ENCODE data around the gene STARD13.

Gene STARD13

DNA sequence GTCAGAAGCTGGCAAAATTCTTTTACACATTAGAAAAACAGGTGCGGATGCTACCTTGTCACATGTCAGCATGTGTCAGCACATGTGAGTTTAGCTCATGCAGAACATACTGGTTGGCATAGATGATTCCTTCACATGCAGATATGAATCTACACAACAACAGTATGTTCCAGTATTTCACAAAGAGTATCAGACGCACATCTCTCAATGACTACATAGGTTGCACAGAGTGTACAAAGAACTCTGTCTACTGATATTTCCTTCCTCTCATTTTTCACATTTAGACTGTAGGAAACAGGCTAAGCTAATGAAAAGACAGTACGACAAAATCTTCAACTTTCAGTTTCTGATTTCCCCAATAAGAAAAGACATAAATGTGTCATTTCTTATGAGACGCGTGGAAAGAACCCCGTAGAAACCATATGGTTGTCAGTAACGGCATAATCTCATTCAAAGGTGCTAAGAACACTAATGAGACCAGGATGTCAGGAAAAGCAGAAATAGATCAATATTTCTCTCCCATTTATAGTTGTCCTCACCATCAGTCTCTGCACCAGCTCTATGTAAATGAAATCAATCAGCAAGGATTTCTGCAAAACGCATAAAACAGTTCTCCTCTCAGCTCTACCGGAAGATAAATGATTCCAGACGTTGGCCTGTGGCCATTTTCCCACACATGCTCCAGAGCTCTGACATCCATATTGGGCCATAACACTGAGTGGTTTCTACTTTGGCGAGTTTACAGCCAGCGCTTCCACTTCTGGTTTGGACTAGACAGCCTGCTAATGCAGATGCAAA is 81.2 kb downstream of the STARD13 start:
- no peak for DNase-seq (ENCODE audit: low read depth in 2 of 2, low spot score in 1 of 2)

DNA sequence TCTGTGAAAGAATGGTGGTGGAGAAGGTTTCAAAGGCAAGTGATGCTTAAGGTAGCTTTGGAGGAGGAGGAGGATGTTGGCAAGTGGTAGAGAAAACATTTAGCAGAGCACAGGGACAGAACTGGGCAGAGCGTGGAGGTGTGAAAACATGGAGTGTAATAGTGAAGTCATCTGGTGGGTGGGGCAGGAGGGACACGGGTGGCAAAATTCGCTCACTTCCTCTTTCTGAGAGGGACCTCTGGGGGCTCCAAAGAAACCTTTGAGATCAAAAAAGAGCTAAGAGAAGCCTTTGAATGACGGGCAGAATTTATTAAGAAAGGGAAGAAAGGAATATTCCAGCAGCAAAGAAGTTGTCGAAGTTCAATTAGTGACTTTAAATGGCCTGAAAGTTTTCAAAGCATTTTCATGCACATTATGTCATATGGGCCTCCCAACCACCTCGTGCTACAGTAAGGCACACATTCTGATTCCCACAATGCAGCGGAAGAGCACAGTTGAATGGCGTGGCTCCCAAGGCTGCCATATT is 82.8 kb downstream of the STARD13 start:
- no peak for DNase-seq (ENCODE audit: low read depth in 2 of 2, low spot score in 1 of 2)

DNA sequence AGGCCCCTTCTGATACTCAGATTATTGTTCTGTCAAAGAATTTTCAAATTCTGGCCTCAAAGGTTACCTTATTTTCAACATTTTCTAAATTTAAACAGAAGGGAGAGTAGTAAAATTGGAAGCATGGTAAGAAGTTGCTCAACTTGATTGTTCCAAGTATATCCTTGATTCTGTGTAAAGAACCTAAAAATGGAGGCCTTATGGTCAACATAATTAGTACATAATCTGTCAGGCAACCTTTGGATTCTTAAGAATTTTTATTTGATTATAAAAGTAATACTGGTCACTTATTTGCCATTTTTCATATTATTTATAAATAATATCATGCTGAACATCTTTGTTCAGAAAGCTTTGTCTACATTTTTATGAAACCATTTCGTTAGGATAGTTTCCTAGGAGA is 83.9 kb downstream of the STARD13 start:
- DNase-seq (ENCODE audit: low read depth in 2 of 2, low spot score in 1 of 2) = no peak

DNA sequence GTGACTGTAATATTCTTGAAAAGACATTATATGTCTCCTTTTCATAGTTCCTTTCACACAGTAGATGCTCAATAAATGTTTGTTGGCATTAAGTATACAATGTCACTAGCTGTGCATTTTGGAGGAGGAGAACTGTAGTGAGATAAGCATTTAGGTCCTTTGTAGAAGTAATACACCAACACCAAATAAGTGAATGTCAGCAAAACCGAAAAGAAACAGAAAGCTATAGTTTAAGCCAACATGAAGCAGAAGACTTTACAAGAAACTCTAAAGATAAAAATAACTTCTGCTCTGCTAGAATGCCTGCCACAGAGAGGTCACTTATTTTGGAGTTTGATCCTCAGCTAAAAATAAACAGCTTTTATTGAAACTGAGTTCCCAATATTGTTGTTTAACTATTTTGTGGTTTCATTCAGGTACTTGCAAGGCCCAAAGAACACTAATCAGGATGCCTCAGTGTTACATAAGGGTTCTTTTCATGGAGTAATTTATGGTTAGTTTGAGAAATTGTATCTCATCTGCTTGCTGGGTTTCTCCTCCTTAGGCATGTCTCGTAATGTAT is 86.2 kb downstream of the STARD13 start:
- DNase-seq (ENCODE audit: low read depth in 2 of 2, low spot score in 1 of 2) = no peak

- no peak for DNase-seq (ENCODE audit: low read depth in 2 of 2, low spot score in 1 of 2)
Observed at GRCh38 chr13:33197541-33197971, 88.0 kb downstream of the STARD13 start.

GRCh38 chr13:33196767-33197166 is 88.8 kb downstream of the STARD13 start:
- DNase-seq (ENCODE audit: low read depth in 2 of 2, low spot score in 1 of 2) = no peak

- no peak for DNase-seq (ENCODE audit: low read depth in 2 of 2, low spot score in 1 of 2)
Observed at GRCh38 chr13:33195693-33196464, 89.7 kb downstream of the STARD13 start.

DNA sequence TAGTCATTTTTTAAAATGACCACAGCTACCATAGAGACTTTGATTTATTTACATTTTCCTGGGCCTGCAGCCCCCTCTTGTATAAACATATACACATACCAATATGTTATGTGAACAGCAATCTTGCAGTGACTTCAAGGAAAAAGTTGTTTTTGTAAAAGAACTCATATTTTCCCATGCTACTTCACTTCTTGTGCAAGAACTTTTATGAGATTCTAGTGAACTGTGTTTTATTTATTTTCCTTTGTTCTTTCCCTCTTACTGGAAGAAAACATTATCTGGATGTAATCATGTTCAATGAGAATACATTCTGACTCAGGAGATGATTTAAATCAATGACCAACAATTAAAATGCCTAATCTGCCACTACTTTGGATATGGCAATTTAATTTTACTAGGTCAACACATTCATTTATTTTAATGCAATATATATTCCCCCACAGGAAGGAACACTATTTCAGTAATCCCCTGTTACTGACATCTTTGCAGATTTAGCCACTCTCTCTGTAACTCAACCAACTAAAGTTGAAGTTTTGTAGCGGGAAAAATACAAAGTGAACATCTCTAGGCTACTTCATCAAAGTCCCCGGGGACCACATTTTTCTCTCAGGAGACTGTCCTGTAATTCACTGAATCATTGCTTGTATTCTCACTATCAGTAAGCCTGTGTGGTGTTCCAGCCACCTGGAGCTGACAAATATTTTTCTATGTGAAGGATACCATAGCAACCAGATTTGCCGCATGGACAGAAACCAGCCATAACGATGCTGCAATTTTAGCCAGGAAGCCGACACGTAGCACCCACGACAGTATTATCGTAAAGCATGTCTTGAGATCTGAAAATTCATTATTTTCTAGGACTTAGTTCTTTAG is 90.5 kb downstream of the STARD13 start:
- DNase-seq (ENCODE audit: low read depth in 2 of 2, low spot score in 1 of 2) = no peak

GRCh38 chr13:33193428-33193974 is 92.1 kb downstream of the STARD13 start:
- no peak for DNase-seq (ENCODE audit: low read depth in 2 of 2, low spot score in 1 of 2)

DNA sequence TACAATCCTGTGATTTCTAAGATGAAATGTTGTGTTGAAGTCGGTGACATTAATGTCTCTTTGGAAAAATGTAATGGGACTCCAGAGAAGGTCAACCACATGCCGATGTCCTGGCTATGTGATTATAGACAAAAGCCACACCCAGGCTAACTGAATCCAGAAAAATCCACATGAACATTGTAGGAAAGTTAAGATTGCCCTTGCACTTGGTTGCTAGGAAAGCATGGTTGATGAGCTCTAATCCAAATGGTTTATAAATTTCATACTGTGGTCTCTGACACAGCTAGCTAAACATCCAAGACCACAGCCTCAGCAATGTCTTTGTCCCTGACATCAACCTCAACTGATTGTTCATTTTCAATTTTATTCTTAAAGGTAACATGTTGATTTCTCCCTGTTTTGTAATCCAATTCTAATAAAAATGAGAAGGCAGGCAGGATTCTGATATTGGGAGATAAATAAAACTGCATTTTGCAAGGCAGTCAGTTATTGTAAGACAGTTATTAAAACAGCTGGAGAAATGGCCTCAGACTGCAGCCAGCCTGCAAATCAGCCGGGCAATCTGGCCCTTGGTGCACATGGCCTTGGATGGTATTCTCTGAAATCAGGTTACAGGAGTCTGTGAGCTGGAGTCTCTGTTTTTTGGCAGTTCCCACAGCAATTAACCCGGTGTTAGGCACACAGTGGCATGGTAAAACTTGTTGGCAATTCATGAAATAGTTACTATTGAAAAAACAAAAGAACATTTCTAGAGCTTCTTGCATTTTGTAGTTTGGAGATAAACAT is 93.9 kb downstream of the STARD13 start:
- DNase-seq (ENCODE audit: low read depth in 2 of 2, low spot score in 1 of 2) = no peak

DNA sequence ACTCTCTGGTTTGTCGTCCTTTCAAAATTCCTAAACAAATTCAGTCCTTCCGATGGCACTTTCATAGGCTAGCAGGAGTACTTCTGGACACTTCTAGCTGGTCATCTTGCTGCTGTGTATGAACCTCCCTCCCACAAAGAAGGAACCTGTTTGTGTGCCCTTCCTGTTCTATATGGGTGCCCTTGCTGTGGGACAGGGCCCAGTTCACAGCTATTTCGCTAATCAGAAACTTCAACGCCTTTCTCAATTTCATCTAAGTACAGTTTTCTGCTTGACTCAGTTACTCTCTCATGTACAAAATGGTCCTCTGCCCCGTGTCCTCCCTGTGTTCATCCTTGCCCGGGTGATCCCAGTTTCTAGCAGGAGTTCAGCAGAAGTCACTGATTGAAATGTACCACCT is 96.1 kb downstream of the STARD13 start:
- DNase-seq (ENCODE audit: low read depth in 2 of 2, low spot score in 1 of 2) = no peak

DNA sequence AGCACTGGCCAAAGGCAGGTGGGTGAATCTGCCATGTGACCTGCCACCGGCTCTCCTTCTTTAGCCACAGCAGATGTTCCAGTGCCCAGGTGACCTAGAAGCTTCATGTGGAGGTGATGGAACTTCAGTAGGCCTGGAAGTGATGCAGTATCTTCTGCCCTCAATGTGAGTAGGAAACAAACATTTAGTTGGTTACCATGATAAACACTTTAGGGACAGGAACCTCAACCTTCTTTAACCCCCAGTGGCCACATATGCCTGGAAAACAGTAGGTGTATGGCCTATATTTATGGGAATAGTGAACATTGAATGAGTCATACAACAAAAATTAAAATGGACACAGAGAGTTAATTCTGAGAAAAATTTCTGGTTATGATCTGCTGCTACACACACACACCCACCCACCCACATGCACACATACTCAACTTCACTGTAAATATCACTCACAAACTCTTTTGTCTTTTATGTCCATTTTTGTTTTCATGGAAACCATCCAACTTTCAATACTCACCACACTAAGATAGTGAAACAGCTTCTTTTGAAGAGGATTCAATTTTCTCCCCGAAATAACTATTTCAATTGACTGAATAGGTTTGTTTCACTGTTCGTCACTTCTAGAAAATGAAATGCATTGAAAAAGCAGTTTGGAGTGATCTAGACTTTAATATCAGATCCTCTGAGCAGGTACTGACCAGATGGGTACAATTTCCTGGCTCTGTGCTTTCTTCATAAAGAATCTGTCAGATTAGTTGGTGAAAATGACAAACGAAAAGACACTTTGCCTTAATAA is 97.3 kb downstream of the STARD13 start:
- no peak for DNase-seq (ENCODE audit: low read depth in 2 of 2, low spot score in 1 of 2)

GRCh38 chr13:33186861-33187291 is 98.7 kb downstream of the STARD13 start:
- DNase-seq (ENCODE audit: low read depth in 2 of 2, low spot score in 1 of 2) = no peak

- DNase-seq (ENCODE audit: low read depth in 2 of 2, low spot score in 1 of 2) = no peak
Observed at GRCh38 chr13:33185853-33186252, 99.7 kb downstream of the STARD13 start.

DNA sequence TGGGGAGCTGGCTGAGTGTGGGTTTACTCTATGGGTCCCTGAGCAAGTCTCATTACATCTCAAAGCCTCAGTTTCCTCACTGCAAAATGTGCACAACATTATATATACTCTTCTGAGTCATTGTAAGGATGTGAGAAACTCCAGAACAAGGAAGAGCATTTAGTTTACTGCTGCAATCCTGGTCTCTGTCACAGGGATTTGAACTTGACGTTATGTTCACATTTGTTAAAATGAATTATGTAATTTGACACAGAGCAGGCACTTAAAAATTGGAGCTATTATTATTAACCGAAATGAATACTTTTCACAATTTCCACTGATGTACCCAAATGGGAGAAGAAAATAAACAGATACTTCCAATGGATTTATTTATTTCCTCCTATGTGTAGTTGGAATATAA is 101.0 kb downstream of the STARD13 start:
- DNase-seq (ENCODE audit: low read depth in 2 of 2, low spot score in 1 of 2) = no peak

DNA sequence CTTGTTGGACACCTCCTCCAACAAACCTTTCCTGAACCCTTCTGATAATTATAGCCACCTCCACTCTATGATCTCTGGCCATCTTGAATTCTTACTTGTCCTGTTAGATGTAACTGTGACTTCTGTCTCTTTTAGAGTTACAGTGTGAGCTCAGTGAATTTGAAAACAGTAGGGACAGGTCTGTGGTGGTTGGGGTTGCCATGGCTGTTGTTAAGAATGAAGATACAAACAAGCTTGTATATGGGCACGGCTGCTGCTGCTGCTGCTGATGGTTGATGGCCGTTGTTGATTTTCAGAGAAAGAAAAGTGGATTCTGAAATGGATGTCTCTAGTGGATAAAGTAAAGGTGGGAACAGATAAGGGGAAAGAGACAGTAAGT is 101.5 kb downstream of the STARD13 start:
- DNase-seq (ENCODE audit: low read depth in 2 of 2, low spot score in 1 of 2) = no peak

DNA sequence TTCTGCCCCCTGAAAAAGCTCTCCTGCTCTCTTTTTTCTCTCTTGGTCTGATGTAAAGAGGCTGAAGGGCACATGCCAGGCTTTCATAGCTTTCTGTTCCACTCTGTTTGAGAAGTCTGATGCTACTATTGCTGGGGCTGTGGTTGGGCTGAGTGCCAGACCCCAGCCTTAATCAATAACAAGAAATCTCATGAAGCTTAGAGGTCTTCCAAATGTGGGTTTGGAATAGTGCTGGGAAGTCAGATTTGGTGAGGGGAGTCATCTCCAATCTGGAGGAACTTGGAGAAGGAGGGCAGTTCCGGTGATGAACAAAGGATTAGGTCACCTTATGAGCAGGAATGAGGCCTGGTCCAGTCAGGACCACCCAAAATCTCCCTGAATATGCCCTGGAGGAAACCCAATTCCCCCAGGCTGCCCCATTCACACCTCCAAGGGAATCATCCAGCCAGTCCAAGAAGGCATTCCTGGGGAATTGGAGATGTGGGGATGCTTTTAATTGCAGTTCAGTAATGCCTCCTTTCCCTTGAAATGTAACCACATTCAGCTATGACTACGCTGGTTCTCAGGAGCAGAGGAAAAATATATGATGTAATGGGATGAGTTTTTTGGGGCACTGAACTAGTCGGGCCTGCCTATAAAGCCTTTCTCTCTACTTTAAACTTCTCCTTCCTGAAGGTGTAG is 102.0 kb downstream of the STARD13 start:
- DNase-seq (ENCODE audit: low read depth in 2 of 2, low spot score in 1 of 2) = no peak

DNA sequence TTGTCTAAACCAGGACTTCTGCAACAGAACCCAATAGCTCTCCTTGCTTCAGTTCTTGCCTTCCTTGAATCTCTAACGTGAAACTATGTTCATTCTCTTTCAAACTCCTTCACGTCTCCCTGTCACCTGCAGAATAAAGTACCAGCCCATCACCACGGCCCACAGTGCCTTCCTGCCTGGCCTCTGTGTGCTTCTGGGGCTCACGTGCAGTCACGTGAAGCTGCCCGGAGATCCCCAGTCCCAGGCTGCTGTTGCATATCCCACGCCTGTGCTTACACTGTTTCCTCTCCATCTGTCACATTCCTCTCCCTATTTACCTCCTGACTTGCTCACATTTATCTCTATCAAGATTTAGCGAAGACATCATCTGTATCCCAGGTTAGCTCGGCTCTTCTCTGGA is 102.8 kb downstream of the STARD13 start:
- no peak for DNase-seq (ENCODE audit: low read depth in 2 of 2, low spot score in 1 of 2)

DNA sequence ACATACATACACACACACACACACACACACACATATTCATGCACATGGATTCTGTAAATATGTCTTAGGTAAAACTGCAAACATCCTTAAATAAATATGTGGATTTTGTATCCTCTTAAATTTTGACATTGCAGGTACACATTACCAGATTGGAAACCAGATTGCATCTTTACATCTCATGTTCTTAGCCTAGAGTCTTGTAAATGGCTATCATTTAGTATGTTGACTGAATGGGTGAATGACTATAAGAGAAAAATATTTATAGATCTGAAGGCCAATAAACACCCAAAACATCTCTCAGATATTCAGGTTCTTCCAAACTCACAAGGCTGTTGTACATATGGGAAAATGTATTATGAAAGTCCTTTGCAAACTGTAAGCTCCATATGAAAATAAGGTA is 104.3 kb downstream of the STARD13 start:
- DNase-seq (ENCODE audit: low read depth in 2 of 2, low spot score in 1 of 2) = no peak

Measured in stimulated activated CD8-positive, alpha-beta memory T cell treated with anti-CD3 and anti-CD28 coated beads, Interleukin-4, amount 100 ng/mL, for 4 hours (primary cell).